Pancreas (tissue), 10 donors: ENCODE results near the gene FOXF1. TPM values are rescaled to one million over a fixed set of nuclear protein-coding genes. Genes with fewer than 3 reads are reported as not detected.
A peak's percentile ranks its signal among the peaks of the same experiment; 100 is the strongest.

Experiments used
- ATAC-seq, 4 donors: fragments of 200-7000 bp; cut with Tn5 transposase; one replicate each; pipeline versions ENCODE4 v1.8.0 to v1.9.1; 2020; ENCODE audit warnings: mild to moderate bottlenecking in 4 of 4, moderate library complexity in 4 of 4
- DNase-seq, 6 donors: peaks; one replicate each; pipeline ENCODE4 v3.0.0-alpha.2; 2020
- FAIRE-seq: peaks from 2 replicates; lab custom pipeline; 2012; peaks lifted over from hg19 to GRCh38; lab: Jason Lieb, UNC
- H3K27ac ChIP-seq, 4 donors: fragments of 200-600 bp; sonication (generic); 1 replicate in 3 of 4; 2 replicates in 1 of 4; pipeline versions ENCODE4 v1.5.0 to v1.8.0; 2020
- H3K27me3 ChIP-seq, 4 donors: fragments of 200-600 bp; one replicate each; pipeline ENCODE4 v1.8.0; 2021
- H3K36me3 ChIP-seq, 3 donors: fragments of 200-600 bp; sonication (generic) in 1 of 3; one replicate each; pipeline versions ENCODE4 v1.5.0 to v1.8.0; 2020 to 2021
- H3K4me1 ChIP-seq, 3 donors: fragments of 200-600 bp; one replicate each; pipeline ENCODE4 v1.8.0; 2021
- H3K4me3 ChIP-seq, 4 donors: fragments of 200-600 bp; sonication (generic) in 2 of 4; one replicate each; pipeline versions ENCODE4 v1.5.0 to v1.8.0; 2020 to 2021
- H3K9me3 ChIP-seq, 4 donors: fragments of 200-600 bp; one replicate each; pipeline ENCODE4 v1.8.0; 2021
- WGBS, 2 donors: extraction: QIAGEN DNeasy Blood & Tissue Kit; methylation state at CpG; one replicate each; pipeline ENCODE4 v1.1.7; 2013; 5-methylcytosine and 5-hydroxymethylcytosine counted together
- intact Hi-C, 3 donors: fragments of 100-400 bp; cut with DNase I; formaldehyde crosslinking; loops; one replicate each; pipeline versions ENCODE4 v1.11.1 to v1.14.2; 2022
- polyA plus RNA-seq, 2 donors: library from polyadenylated mRNA; stranded (reverse); fragments of 200-250 nt; gene quantifications; one replicate each; pipeline ENCODE4 v1.2.3, GENCODE V29; 2013
- total RNA-seq, 6 donors: library from RNA; stranded (reverse); fragmentation: NEBNext Ultra II Directional in 4 of 6; extraction: Animal tissue kit (Norgen Biotek cat#: 25700) in 4 of 6; gene quantifications; one replicate each; pipeline versions ENCODE4 v1.2.1 to v1.2.4, GENCODE V29; 2021 to 2023
- TF ChIP-seq, protein P1 (sequence below), 4 donors: fragments of 200-600 bp; sonication (generic) in 3 of 4; IDR thresholded peaks; one replicate each; pipeline versions ENCODE4 v1.5.0 to v1.8.0; 2021; ENCODE audit warnings: antibody characterized with exemption in 4 of 4
- donor health status: healthy with polysubstance abuse.
- donor health status: DM: no; HTN: no; CAD: no; lungs with moderate emphysema.
- donor health status: DM: no; HTN: no; CAD: no.
- donor health status: control.
- donor health status: control.
- donor health status: Bipolar disorder and iron deficiency.
- donor health status: DM: yes; HTN: yes; CAD: no.
- donor health status: DM: no; HTN: no; CAD: no.
- donor health status: DM: no; HTN: no; CAD: no.
- donor health status: DM: yes; HTN: yes; CAD: no.

FOXF1 gene
- total and polyA plus RNA-seq, 8 donors: 0.16 to 1.2 (median 0.52) TPM

GRCh38 chr16:86507173-86508027 is 2.9 kb upstream of the FOXF1 start:
- FAIRE-seq (no peak), DNase-seq (no peak), ATAC-seq (no peak)
- TF ChIP-seq, protein P1, sequence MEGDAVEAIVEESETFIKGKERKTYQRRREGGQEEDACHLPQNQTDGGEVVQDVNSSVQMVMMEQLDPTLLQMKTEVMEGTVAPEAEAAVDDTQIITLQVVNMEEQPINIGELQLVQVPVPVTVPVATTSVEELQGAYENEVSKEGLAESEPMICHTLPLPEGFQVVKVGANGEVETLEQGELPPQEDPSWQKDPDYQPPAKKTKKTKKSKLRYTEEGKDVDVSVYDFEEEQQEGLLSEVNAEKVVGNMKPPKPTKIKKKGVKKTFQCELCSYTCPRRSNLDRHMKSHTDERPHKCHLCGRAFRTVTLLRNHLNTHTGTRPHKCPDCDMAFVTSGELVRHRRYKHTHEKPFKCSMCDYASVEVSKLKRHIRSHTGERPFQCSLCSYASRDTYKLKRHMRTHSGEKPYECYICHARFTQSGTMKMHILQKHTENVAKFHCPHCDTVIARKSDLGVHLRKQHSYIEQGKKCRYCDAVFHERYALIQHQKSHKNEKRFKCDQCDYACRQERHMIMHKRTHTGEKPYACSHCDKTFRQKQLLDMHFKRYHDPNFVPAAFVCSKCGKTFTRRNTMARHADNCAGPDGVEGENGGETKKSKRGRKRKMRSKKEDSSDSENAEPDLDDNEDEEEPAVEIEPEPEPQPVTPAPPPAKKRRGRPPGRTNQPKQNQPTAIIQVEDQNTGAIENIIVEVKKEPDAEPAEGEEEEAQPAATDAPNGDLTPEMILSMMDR (IDR thresholded peaks at IDR 0.05): no peak
- Histone ChIP-seq H3K27me3 (peaks cover 0 to 52% (median 14%) of the 10 kb centered on the region in 4 donors), H3K4me3 (no peak overlapping the region), H3K9me3 (no peaks in the 10 kb centered on the region), H3K27ac (no peak overlapping the region), H3K4me1 (peaks cover 0 to 6% (median 3%) of the 10 kb centered on the region in 3 donors), H3K36me3 (no peaks in the 10 kb centered on the region)
- intact Hi-C loops: no loop called here
- 8% methylated on average over 35 to 37 of the region's 37 CpGs for whole genome bisulfite sequencing, 2 donors

DNA sequence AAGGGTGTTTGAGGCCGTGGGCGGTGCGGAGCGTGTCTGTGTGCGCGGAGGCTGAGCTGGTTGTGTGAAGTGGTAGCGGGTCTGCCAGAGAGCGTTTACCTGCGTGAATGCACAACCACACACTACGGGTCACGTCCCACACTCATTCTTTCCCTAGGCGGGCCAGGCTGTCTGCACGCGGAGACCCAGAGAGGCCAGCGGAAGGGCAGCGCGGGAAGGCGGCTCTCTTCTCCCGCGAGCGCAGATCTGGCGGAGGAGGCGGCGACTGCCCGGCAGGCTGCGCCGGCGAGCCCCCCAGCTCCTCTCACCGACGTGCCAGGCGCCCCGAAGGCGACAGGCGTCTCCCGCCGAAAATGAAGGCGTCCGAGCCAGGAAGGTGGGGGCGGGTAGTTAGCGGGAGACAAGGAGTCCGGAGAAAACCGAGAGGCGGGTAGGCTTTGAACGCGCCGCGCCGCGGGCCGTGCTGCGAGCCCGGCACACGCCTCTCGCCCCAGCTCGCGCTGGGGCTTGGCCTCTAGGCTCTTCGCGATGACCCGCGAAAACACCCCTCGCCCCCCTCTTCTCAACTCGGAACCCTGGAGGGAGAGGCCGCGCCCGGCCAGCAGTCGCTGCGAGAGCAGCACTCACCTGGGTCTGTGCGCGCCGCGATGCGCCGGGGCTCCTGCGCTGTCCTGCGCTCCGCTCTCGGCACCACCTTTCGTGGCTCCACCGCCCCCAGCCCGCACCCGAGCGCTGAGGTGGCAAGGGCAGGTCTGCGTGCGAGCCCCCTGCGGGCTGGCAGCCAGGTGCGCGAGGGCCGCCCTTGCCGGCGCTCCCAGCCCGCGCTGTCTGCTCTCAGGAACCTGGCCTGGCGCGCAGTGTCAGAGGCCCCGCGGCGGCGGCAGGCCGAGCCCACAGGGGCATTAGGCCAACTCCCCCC is 2.0 kb upstream of the FOXF1 start:
- H3K9me3 ChIP-seq: no peaks in the 10 kb centered on the region
- 2 to 4% methylated on average over 78 to 99 of the region's 99 CpGs for whole genome bisulfite sequencing, 2 donors
- TF ChIP-seq, protein P1 (IDR thresholded peaks at IDR 0.05): no peak
- H3K27me3 ChIP-seq: peaks cover 0 to 55% (median 14%) of the 10 kb centered on the region in 4 donors
- no peaks in the 10 kb centered on the region for H3K36me3 ChIP-seq
- no peak for FAIRE-seq
- H3K27ac ChIP-seq: peak overlapping the region in 1 of 4 donors; percentile 26
- intact Hi-C loops: no loop called here
- H3K4me3 ChIP-seq: peak overlapping the region in 2 of 4 donors; percentile 40 to 55
- peak in 1 of 6 donors; percentile 59 for DNase-seq
- peaks cover 0 to 6% (median 3%) of the 10 kb centered on the region in 3 donors for H3K4me1 ChIP-seq
- ATAC-seq: peak in 1 of 4 donors; percentile 8

GRCh38 chr16:86508947-86509758 is 1.2 kb upstream of the FOXF1 start:
- Histone ChIP-seq H3K9me3 (no peaks in the 10 kb centered on the region), H3K4me1 (peaks cover 0 to 6% (median 3%) of the 10 kb centered on the region in 3 donors), H3K36me3 (no peaks in the 10 kb centered on the region), H3K4me3 (peak overlapping the region; percentile 10 to 55 (median 38)), H3K27ac (peak overlapping the region in 3 of 4 donors; percentile 24 to 52 (median 39)), H3K27me3 (peaks cover 0 to 52% (median 13%) of the 10 kb centered on the region in 4 donors)
- ATAC-seq: peak in 3 of 4 donors; percentile 53 to 63 (median 62)
- DNase-seq: peak in 2 of 6 donors; percentile 65 to 69
- intact Hi-C loops: no loop called here
- WGBS, 2 donors: 1% methylated on average over 61 to 79 of the region's 79 CpGs
- TF ChIP-seq, protein P1 (IDR thresholded peaks at IDR 0.05): no peak
- FAIRE-seq: no peak

GRCh38 chr16:86509759-86510464 is 415 bp upstream of the FOXF1 start:
- H3K9me3 ChIP-seq: no peaks in the 10 kb centered on the region
- no peaks in the 10 kb centered on the region for H3K36me3 ChIP-seq
- H3K4me1 ChIP-seq: peaks cover 0 to 6% (median 3%) of the 10 kb centered on the region in 3 donors
- peaks cover 0 to 54% (median 10%) of the 10 kb centered on the region in 4 donors for H3K27me3 ChIP-seq
- peak in 3 of 4 donors; percentile 19 to 51 (median 45) for ATAC-seq
- FAIRE-seq: no peak
- DNase-seq: peak in 1 of 6 donors; percentile 61
- TF ChIP-seq, protein P1 (IDR thresholded peaks at IDR 0.05): no peak
- H3K4me3 ChIP-seq: peak overlapping the region; percentile 10 to 55 (median 38)
- intact Hi-C loops: loop anchor here in 1 of 3 donors (10.0 kb wide), 1 partner anchor 445 kb away; no protein-coding TSS in a partner anchor
- WGBS, 2 donors: 1% methylated on average over 40 to 77 of the region's 84 CpGs
- peak overlapping the region in 3 of 4 donors; percentile 24 to 52 (median 39) for H3K27ac ChIP-seq
